ENCODE data around the gene CARD14. TPM values are rescaled to one million over a fixed set of nuclear protein-coding genes. Genes with fewer than 3 reads are reported as not detected.

The CARD14 gene
- total RNA-seq, 1 donor from 2014 or later = 1.7 TPM

DNA sequence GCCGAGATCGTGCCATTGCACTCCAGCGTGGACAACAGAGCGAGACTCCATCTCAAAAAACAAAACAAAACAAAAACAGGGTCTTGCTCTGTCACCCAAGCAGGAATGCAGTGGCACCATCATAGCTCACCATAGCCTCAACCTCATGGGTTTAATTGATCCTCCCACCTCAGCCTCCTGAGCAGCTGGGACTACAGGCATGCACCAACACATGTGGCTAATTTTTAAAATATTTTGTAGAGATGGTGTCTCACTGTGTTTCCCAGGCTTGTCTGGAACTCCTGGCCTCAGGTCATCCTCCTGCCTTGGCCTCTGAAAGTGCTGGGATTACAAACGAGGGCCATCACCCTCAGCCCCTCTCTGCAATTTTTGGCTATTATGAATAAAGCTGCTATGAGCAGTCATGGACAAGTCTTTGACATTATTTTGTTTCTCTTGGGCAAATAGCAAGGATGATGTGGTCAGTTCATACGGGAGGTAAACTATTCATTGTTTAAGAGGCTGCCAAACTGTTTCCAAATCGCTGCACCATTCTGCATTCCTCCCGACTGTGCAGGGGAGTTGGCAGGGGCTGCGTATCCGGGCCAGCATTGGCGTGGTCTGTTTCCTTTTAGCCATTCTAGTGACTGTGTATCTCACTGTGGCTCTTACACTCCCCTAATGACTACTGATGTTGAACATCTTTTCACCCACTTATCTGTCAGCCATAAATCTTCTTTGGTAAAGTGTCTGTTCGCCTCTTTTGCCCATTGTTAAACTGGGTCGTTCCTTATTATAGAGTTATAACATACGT, 44.0 kb upstream of the CARD14 start:
- Mint-ChIP-seq H3K4me1 (peaks cover 8% of the 10 kb centered on the region), H3K27ac (ENCODE audit: unreplicated experiment) (no peak overlapping the region), H3K4me3 (no peak overlapping the region), H3K9me3 (no peaks in the 10 kb centered on the region), H3K36me3 (ENCODE audit: low read depth) (no peaks in the 10 kb centered on the region), H3K27me3 (ENCODE audit: low read depth) (peaks cover 10% of the 10 kb centered on the region)
- DNase-seq (ENCODE audit: low read depth, low spot score) = no peak
- TF ChIP-seq, protein P1, sequence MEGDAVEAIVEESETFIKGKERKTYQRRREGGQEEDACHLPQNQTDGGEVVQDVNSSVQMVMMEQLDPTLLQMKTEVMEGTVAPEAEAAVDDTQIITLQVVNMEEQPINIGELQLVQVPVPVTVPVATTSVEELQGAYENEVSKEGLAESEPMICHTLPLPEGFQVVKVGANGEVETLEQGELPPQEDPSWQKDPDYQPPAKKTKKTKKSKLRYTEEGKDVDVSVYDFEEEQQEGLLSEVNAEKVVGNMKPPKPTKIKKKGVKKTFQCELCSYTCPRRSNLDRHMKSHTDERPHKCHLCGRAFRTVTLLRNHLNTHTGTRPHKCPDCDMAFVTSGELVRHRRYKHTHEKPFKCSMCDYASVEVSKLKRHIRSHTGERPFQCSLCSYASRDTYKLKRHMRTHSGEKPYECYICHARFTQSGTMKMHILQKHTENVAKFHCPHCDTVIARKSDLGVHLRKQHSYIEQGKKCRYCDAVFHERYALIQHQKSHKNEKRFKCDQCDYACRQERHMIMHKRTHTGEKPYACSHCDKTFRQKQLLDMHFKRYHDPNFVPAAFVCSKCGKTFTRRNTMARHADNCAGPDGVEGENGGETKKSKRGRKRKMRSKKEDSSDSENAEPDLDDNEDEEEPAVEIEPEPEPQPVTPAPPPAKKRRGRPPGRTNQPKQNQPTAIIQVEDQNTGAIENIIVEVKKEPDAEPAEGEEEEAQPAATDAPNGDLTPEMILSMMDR (conservative IDR thresholded peaks at IDR 0.05) = no peak

DNA sequence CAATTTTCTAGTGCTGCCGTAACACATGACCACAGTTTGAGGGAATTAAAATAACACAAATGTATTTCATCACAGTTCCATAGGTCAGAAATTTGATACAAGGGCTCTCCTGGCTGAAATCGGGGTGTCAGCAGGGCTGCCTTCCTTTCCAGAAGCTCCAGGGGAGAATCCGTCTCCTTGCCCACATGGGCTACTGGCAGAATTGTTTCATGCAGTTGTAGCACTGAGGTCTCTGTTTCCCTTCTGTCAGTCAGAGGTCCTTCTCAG, 43.4 kb upstream of the CARD14 start:
- H3K4me3 Mint-ChIP-seq = no peak overlapping the region
- H3K27ac Mint-ChIP-seq (ENCODE audit: unreplicated experiment) = no peak overlapping the region
- no peak for DNase-seq (ENCODE audit: low read depth, low spot score)

DNA sequence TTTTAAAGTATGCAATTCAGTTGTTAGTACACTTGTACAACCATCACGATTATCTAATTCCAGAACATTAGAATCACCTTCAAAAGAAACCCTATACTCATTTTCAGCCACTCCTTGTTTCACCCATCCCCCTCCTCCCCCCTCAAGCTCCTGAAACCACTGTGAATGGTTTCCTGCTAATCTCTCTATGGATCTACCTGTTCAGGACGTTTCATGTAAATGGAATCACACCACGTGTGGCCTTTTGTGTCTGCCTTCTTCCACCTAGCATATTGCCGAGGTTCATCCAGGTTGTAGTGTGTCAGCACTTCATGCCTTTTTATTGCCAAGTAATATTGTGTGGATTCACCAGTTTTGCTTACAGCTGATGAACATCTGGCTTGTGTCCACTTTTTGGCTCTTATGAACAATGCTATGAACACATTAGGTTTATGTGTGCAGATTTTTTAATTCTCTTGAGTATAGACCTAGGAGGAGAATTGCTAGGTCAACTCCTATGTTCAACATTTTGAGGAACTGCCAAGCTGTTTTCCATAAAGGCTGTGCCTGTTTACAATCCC, 40.7 kb upstream of the CARD14 start:
- Mint-ChIP-seq H3K27me3 (ENCODE audit: low read depth) (peaks cover 10% of the 10 kb centered on the region), H3K27ac (ENCODE audit: unreplicated experiment) (no peak overlapping the region), H3K4me3 (no peak overlapping the region)

More for the DNA sequence above, 43.4 kb upstream of the CARD14 start:
- no peaks in the 10 kb centered on the region for H3K36me3 Mint-ChIP-seq (ENCODE audit: low read depth)
- H3K4me1 Mint-ChIP-seq = peaks cover 8% of the 10 kb centered on the region
- H3K9me3 Mint-ChIP-seq = no peaks in the 10 kb centered on the region
- TF ChIP-seq, protein P1 (conservative IDR thresholded peaks at IDR 0.05) = no peak
- H3K27me3 Mint-ChIP-seq (ENCODE audit: low read depth) = peaks cover 10% of the 10 kb centered on the region

DNA sequence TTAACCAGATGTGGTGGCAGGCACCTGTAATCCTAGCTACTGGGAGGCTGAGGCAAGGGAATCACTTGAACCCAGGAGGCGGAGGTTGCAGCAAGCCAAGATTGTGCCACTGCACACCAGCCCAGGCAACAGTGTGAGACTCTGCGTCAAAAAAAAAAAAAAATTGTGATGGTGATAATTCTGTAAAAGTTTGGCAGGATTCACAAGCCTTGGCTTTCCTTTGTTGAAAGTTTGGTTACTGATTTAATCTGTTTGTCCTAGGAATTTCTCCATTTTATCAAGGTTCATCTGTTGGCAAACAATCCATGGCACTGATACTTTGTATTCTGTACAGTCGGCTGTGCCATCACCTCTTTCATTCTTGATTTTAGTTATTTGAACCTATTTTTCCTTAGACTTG, 38.8 kb upstream of the CARD14 start:
- Mint-ChIP-seq H3K27me3 (ENCODE audit: low read depth) (peaks cover 10% of the 10 kb centered on the region), H3K4me3 (no peak overlapping the region), H3K9me3 (no peaks in the 10 kb centered on the region), H3K27ac (ENCODE audit: unreplicated experiment) (no peak overlapping the region), H3K4me1 (no peaks in the 10 kb centered on the region), H3K36me3 (ENCODE audit: low read depth) (peaks cover 6% of the 10 kb centered on the region)
- TF ChIP-seq, protein P1 (conservative IDR thresholded peaks at IDR 0.05) = no peak
- no peak for DNase-seq (ENCODE audit: low read depth, low spot score)

More for the DNA sequence above, 40.7 kb upstream of the CARD14 start:
- TF ChIP-seq, protein P1 (conservative IDR thresholded peaks at IDR 0.05) = no peak
- H3K4me1 Mint-ChIP-seq = peaks cover 5% of the 10 kb centered on the region
- DNase-seq (ENCODE audit: low read depth, low spot score) = no peak
- H3K9me3 Mint-ChIP-seq = no peaks in the 10 kb centered on the region
- peaks cover 6% of the 10 kb centered on the region for H3K36me3 Mint-ChIP-seq (ENCODE audit: low read depth)

DNA sequence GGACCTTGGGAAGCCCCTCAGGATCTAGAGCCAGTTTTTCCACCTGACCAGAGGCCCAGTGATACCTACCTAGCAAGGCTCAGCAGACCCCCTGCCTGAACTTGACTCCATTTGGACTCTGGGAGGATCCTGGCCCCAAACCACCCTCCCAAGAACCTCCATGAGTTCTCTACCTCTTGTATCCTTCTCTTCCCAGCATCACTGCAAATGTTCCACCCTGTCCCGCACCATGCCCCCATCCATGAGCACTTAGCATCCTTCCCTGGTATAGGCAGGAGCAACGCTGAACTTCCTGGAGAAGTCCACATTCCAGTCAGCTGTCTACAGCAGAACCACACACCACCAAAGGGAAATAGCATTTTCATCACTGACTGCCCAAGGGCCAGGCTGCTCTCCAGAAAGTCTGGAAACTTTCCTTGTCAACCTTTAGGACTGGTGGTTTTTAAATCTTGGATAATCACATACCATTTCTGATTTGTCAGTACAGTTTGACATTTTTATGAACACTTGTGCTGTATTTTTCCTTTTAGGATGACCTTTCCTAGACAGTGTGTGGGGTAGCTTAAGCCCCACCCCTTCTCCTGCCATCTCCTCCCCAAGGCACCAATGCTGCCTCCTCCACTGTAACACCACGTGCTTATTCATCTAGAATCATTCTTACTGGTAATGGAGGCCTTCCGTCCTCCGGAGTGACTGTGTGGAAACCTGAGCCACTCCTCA, 36.8 kb upstream of the CARD14 start:
- Mint-ChIP-seq H3K27me3 (ENCODE audit: low read depth) (peaks cover 10% of the 10 kb centered on the region), H3K4me3 (no peak overlapping the region), H3K4me1 (no peaks in the 10 kb centered on the region), H3K9me3 (no peaks in the 10 kb centered on the region), H3K36me3 (ENCODE audit: low read depth) (peaks cover 14% of the 10 kb centered on the region), H3K27ac (ENCODE audit: unreplicated experiment) (no peak overlapping the region)
- no peak for DNase-seq (ENCODE audit: low read depth, low spot score)
- TF ChIP-seq, protein P1 (conservative IDR thresholded peaks at IDR 0.05) = no peak
